ENCODE measurements around the gene MYEOV. TPM values are rescaled to one million over a fixed set of nuclear protein-coding genes. Genes with fewer than 3 reads are reported as not detected.

MYEOV gene
- total and polyA plus RNA-seq, 9 of the 15 experiments (the other 6 are each of a cell fraction or from before 2014, with no cell fraction given), result 10.2 to 133 (median 32.2) TPM

DNA sequence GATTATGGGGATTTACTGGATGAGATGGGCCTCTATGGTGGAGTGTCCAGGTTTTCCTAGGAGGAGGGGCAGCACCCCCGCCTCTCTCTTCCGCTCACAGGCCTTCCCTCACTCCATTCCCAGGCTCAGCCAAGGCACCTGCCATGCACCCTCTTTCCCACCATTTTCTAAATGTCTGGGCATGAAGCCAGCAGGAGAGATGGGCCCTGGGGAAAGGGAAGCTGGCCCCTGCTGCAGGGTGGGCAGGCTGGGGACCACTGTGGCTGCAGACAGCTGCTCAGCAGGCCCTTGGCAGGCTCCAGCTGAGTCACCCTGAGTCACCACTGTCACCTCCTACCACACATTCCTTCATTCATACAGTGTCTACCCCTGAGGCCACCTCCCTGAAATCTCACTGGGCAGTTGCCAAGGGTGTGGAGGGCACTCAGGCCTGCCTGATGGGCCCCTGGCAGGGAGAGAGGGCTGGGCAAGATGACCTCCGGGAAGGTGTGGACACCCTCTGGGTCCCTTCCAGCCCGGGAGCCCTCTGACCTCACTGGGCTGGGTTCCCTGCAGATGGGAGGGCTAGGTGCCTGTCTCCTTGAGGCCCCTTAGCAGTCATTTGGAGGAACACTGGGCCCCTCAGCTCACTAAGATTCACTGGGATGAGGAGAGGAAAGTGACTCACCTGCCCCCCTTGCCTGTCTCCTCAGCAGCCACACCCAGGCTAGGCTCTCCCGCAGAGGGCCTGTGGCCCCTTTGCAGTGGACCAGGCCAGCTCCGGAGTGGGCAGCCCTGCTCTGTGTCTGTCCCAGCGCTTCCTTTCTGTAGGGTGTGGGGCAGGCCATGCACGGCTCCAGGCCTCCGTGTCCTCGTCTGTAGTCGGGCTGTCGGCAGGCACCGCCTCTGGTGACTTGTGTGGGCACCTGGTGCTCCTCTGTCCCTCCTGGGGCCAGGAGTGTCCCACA, 7.8 kb downstream of the MYEOV start (continued):
- TF ChIP-seq RAD51 (IDR thresholded peaks at IDR 0.05; ENCODE audit: borderline replicate concordance, low read depth), result no peak
- TF ChIP-seq CHD4 (IDR thresholded peaks at IDR 0.05; ENCODE audit: insufficient read depth, insufficient replicate concordance, low read depth, low read length, poor library complexity, severe bottlenecking), result no peak
- no peak for TF ChIP-seq PPARD (CRISPR knock-in tag; IDR thresholded peaks at IDR 0.05)
- no peak for TF ChIP-seq GTF2F1 (IDR thresholded peaks at IDR 0.05; ENCODE audit: low read depth, low read length)
- TF ChIP-seq, protein P1, sequence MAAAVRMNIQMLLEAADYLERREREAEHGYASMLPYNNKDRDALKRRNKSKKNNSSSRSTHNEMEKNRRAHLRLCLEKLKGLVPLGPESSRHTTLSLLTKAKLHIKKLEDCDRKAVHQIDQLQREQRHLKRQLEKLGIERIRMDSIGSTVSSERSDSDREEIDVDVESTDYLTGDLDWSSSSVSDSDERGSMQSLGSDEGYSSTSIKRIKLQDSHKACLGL (CRISPR knock-in tag; IDR thresholded peaks at IDR 0.05; ENCODE audit: borderline replicate concordance, poor library complexity, severe bottlenecking), result no peak
- no peak for TF ChIP-seq PBX2 (CRISPR knock-in tag; IDR thresholded peaks at IDR 0.05; ENCODE audit: low read depth)
- no peak for TF ChIP-seq PBX2 (tag; conservative IDR thresholded peaks at IDR 0.05; ENCODE audit: low read depth)
- peak; percentile 87 for TF ChIP-seq SMARCE1 (IDR thresholded peaks at IDR 0.05)
- TF ChIP-seq SP1 (CRISPR knock-in tag; IDR thresholded peaks at IDR 0.05), result no peak
- TF ChIP-seq CTBP1 (IDR thresholded peaks at IDR 0.05; ENCODE audit: borderline replicate concordance), result 0 out of 2 replicates have a peak, but pooled peaks have one; percentile 46
- no peak for TF ChIP-seq RAD21 (CRISPR knock-in tag; conservative IDR thresholded peaks at IDR 0.05 in 1 of 2, IDR thresholded peaks at IDR 0.05 in 1 of 2)
- TF ChIP-seq ZNF507 (tag; conservative IDR thresholded peaks at IDR 0.05), result no peak
- no peak for TF ChIP-seq ZNF311 (CRISPR knock-in tag; IDR thresholded peaks at IDR 0.05)
- peak; percentile 22 for TF ChIP-seq BHLHE40 (IDR thresholded peaks at IDR 0.05; ENCODE audit: low read length)
- no peak for TF ChIP-seq ZNF778 (CRISPR knock-in tag; IDR thresholded peaks at IDR 0.05)
- TF ChIP-seq ZNF407 (IDR thresholded peaks at IDR 0.05; ENCODE audit: low read depth), result no peak

Data from K562 (cell line).